HG03457 (cell line): Measurements from ENCODE around the gene PRKCE.

Experiments
- ATAC-seq: cut with Tn5 transposase; IDR thresholded peaks from one replicate; pipeline ENCODE4 v1.9.1; 2021; ENCODE audit warnings: moderate number of reproducible peaks; ENCODE audit not compliant: unreplicated experiment

The PRKCE gene

DNA sequence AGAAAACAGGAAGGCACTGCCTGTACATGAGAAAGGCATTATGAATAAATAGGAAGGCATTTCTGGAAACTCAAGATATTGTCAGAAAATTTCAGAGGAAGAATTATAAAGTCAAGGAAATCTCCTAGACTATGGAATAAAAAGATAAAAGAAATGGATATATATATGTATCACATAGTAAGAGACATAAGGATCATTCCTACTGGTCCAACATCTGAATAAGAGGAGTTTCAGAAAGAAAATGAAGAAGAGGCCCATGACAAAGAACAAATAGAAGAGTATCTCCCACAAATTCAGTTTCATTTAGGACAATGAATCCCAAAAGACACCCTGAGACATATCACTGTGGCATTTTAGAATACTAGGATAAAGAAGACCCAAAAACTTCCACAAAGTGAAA, 178.8 kb downstream of the PRKCE start:
- ATAC-seq: no peak

DNA sequence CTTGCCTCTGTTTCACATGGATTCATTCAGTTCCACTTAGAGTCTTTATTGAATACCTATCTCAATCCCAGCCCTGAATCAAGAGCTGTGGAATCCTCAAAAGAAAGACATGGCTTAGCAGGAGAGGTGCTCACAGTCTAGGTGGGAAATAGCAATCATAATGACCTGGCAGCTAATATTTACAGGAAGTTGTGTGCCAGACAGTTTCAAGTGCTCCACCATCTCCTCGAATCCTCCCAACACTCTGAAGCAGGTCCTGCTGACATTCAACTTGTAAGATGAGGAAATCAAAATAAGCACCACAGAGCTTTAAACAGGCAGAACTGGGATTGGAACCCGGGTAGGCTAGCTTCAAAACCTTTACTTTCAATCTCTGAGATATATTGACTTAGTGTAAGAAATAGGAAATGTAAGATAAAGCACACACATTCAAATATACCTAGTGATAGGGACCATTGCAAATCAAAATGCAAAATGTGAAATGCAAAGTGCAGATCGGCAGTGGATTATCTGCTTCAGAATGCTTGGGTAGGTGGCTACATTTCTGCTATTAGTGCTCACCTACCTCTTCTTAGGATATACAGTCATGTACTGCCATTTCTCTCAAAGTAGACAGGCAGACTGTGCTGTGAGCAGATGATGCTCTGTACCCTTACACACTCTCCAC, 182.0 kb downstream of the PRKCE start:
- no peak for ATAC-seq

DNA sequence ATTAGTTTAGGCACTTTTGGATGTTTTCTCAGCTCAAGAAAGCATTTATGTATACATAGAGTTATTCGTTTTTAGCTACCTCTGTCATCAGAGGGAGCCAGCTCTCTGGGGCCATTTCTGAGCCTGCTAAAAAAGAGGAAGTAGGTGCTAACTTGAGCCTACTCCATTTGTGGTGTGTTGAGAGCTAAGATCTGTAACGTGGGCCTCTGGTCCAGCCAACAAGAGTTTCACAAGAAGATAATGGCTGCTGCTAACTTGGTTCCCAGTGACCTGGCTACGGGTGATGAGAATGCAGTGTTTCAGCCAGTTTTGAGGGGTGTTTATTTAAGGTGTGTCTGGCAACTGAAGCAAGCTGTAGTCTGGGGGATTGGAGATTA, 182.5 kb downstream of the PRKCE start:
- no peak for ATAC-seq

DNA sequence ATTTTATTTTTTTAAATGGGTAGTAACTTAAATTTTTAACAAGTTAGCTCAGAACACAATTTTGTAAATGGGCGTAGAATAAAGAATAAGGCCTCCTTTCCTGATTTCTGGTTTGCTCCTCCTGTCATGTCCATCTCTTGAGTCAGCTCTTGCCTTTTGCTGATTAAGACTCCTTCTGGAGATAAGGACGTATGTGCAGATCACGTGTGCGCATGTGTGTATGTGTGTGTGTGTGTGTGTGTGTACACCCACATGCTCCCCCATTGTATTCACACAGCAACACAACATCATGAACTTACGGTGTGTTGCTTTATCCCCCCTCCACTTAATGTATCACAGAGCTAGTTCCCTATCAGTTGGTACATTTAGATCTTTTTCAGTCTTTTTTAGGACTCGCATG, 182.9 kb downstream of the PRKCE start:
- no peak for ATAC-seq

DNA sequence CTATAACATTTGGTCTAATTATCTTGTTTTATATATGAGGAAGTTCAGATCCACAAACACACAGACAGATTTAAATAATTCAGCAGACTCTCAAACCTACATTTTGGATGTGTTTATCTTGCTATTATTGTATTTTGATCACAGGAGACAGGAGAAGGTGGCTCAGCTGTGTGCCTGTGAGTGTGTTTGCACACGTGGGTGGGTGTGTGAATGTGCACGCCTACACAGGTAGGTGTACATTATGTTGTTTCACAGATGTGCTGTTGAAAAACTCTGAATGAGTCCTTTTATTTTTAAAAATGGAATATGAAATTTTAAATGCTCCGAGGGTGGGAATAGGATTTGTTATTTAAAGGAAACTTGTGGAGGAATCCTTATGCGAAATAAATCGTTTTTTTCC, 183.4 kb downstream of the PRKCE start:
- no peak for ATAC-seq

DNA sequence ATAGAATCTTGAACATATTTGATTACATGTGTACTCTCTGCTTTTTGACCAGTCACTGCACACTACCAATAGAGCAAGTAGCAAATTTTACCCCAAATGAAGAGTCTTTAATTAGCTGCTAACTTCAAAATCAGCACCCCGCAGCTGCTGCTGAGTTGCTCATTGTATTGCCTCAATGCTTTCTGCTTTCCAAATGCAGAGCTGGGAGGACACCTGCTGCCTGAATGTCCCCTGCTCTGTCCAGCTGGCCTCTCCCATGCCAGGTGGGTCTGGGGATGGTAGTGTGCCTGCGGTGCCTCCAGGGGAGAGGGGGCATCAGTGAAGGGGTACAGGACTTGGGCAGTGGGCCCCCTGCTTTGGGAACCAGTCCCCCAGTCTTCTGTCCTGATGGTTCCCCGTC, 184.8 kb downstream of the PRKCE start:
- no peak for ATAC-seq

DNA sequence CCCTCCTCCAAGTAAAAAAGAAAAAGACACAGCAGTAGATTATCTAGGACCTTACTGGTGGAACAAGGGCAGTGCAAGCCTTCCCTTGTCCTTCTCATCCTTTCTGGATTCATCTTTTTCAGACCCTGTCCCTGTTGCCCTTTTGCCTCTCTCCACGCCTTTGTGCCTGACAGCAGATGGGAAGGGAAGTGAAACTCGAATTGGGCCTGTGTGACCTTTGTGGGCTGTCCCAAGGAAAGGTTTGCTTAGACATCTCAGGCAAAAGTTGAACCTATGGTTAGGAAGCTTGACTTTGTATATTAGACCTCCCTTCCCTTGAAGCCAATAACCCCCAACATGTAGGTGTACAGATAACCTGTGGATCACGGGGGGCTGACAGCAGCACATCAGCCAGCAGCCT, 185.3 kb downstream of the PRKCE start:
- no peak for ATAC-seq

DNA sequence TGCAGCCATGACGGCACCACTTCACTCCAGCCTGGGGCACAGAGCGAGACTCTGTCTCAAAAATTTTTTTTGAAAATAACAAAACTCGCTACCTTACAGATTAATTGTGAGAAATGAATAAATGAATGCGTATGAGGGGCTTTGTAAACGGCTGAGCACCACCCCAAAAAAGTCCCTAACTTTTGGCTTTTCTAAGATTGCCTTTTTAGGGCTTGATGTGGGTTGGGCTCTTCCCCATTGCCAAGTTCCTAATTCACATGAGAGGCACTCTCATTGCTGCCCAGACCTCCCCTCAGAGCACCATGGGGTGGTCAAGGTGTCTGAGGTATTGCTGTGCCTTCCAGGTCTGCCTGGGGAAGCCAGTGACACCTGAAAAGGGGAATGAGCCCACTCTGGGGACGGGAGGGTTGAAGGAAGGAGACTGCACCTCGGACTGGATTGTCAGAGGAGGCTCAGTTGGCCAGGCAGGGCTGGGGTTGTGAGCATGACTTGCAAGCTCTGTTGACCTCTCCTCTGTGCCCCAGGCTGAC, 186.4 kb downstream of the PRKCE start:
- no peak for ATAC-seq

DNA sequence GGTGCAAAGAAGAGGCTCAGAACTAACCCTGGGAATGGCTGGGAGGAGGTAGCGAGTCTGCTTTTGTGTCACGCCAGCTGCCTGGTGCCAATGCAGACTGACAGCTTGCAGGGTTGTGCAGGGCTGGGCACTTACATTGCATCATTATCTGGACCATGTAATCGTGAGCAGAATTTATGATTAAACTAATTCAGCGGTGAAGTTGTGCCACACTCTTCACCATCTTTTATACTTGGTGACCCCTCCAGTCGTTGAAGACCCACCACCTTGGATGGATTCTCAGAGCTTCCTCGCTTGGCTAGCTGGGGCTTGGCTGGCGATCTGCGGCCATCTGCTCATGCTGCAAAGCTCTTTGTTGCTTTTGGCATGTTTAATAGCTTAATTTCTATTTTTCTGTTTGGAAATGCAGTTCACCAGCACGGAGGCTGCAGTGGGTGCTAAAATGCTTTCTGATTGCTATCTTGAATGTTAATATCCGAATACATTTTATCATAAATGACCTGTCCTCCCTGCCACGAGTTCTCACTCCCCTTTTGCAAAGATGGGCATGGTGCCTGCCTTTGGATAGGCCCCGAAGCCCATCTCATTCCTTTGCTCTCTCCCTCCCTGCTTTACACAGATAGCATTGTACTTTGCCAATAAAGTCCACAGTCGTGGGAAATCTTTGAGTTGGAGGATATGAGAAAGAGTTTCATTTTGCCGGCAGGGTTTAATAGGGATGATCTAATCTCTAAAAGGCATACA, 188.2 kb downstream of the PRKCE start:
- no peak for ATAC-seq

DNA sequence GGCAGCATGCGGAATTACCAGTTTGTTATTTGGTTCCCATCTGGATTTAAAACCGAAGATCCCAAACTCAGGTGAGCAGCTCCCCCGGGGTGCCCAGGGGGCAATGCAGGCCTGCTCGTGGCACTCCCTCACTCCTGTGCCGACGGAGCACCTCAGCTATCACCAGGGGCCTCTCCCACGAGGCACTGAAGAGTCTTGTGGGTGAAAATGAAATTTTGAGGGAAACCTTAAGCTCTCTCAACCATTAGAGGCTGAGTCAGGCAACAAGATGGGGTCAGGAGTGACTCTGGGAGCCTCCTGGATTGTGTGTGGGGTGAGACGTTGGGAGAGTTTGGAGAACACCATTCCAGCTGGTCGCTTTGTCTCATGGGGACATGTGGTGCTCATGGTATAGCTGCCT, 189.0 kb downstream of the PRKCE start:
- no peak for ATAC-seq

DNA sequence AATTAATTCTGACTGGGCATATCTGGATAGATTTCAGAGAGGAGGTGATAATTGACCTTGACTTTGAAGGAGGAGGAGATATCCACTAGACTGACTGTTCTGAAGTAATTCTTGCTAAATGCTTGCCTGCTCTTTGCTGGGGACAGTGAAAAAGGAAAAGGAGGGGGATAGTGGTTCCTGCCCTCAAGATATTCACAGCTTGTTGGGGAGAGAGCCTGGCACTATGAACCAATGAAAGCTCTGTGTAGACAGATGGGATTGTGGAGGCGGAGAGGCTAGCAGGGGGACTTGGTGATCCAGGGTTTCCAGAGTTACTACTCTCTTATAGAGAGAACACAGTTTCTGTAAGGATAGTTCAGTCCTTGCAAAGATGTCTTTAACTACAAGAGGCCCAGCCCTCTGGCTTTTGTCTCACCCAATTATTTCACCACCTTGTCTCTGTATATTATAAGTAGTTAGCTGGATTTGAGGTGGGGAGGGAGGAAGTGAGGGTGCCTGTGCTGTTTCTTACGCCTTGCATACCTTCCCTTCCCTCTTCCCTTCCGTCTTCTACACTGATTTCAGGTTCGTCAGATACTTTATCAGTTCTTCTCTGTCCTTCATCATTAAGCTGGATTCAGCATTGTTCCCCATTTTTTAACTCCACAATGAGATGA, 190.4 kb downstream of the PRKCE start:
- ATAC-seq: no peak

DNA sequence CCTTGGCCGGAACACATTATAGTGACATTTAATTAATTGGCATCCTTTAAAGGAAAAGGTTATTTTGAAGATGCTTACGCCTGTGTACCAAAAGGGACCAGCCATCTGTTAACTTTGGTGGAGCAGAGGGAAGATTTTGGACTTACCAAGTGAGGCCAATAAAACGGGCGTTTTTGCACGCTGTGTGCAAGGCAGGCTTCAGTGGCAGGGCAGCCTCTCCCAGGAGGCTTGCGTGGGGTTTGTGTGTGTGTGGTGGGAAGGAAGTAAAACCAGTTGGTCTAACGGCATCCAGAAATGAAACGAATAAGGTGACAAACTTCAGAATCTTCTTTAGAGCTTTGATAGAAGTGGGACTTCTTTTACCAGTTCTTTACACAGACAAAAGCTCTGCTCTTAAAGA, 191.7 kb downstream of the PRKCE start:
- ATAC-seq: no peak

DNA sequence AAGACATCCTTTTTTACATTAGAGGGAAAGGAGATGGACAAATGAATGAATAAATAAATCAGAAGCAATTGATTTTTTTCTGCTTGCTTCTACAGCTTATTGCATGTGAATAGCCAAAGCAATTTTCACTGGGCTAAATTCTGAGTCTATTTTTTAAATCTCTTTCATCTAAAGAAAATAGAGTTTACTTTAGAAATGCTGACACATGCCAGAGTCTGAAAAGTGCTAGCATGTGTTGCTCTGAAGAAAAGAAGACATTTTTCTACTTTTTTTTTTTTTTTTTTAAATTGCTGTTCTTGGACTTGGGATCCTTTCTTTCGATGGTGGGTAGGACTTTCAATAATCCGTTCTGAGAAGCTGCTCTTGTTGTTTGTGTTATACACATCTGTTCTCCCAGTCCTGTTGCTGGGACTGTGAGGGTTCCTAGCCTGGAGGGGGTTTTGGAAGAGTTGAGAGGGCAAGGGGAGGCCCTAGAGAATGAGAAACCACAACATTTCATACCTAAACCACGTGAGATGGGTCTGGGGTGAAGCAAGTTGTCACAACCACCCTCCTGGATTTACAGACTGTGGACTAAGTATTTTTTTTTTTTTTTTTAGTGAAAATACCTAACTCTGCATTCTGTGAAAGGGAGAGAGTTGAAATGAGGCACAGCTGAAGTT, 193.5 kb downstream of the PRKCE start:
- no peak for ATAC-seq

DNA sequence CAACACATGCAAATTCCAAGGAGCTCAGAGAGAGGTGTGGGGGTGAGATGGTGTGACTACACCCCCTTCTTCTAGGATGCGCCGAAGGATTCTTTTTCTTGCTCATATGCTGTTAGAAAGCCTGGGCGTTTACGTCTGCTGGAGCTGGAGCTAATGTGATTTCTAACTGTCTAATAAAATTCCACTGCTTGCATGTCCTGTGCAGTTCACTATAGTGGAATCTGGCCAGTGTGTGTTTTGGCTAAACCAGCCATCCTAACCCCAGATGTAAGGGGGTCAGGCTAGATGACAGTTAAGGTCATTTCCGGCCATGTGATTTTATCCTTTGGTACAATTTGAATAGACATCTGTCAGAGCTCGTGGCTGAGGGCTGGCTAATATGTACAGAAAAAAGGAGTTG, 194.1 kb downstream of the PRKCE start:
- no peak for ATAC-seq

DNA sequence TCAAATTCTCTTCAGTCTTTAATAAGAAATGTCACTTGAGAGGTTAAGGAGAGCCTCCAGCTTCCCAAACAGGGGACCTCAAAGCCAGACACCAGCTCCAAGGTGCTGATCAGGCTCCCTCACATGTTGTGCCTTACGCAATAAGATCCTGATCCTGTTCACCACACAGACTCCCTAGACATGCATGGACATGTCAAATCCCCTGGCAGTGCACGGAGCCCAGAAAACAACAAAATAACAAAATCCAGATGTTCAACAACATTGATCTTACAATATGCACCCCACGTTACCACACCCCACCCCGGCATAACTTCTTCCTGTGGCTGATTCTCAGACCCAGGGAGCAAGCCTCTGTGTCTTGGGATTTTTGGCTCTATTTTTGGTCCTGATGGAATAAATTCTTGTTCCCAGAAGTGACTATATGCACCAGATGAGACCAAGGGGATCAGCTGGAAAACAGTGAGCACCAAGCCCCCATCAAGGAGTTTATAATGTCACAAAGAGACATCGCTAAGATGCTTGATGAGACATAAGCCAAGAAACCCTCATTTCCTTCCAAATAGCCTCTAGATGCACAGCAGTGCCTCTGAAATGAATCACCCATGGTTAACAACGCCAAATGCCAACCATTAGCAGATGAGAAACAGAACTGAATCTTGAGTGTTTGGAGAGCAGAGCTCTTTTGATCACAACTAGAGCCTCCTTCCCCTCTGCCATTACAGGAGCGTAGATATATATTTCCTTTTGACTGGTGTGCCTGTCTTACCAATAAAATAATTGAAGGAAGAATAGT, 198.2 kb downstream of the PRKCE start:
- no peak for ATAC-seq

DNA sequence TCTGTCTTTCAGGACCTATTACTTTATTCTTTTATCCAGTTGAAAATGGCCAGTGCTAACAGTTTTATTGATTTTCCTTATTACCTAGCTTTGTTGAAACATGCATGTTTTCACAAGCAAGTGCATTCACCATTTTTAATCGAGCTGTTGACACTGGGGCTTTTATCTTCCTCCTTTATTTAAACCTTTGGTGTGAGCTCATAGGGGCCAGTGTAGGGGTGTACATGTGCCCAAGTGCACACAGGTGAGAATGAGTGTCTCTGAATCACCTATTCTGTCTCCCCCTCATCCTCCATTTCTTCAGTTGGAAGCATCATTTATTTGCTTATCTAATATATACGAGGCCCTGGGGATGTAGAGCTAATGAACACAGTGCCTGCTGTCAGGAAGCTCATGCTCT, 199.1 kb downstream of the PRKCE start:
- no peak for ATAC-seq

DNA sequence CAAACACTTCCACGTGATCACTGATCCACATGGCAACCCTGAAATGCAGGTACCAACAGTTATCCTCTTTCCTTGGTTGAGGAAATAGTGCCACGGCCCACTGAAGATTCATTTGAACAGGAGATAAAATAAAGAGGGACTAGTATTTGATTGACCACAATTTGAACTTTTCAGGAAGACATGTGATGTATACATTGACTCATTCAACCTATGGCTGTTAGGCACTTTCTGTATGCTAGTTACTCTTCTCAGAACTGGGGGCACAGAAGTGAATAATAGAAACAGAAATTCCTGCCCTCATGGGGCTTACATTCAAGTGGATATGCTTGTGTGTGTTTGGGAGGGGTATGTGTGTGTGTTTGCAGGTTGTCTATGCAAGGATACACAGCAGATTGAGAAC, 199.6 kb downstream of the PRKCE start:
- ATAC-seq: no peak

DNA sequence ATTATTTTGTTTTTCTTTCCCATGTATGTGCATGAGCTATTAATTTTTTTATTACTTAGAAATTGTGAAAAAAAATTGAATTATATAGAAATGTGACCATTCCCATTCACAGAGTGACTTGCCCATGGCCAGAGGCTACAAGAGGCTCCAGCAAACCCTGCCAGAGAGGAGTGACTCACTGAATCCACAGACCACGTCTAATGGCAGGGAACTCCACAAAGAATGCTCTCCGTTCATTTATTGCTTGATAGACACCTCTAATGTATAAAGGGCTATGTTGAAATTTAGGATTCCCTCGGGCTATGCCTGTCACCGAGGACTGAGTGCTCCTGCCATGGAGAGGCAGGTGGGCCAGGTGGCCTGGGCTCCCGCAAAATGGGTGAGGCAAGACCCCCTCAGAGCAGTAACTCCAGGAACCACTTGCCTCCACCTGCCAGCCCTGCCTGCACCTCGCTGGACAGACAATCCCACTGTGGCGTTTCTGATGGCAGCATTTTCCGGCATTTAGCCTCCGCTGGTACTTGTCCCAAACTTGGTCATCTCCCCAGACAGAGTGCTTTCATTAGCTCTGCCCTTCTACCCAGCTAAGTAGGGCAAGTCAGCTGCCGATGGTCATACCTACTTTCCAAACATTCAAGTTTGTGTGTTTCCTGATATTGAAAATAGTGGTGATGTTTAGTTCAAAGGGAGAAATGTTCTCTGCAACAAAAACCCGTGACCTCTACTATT, 200.3 kb downstream of the PRKCE start:
- no peak for ATAC-seq

DNA sequence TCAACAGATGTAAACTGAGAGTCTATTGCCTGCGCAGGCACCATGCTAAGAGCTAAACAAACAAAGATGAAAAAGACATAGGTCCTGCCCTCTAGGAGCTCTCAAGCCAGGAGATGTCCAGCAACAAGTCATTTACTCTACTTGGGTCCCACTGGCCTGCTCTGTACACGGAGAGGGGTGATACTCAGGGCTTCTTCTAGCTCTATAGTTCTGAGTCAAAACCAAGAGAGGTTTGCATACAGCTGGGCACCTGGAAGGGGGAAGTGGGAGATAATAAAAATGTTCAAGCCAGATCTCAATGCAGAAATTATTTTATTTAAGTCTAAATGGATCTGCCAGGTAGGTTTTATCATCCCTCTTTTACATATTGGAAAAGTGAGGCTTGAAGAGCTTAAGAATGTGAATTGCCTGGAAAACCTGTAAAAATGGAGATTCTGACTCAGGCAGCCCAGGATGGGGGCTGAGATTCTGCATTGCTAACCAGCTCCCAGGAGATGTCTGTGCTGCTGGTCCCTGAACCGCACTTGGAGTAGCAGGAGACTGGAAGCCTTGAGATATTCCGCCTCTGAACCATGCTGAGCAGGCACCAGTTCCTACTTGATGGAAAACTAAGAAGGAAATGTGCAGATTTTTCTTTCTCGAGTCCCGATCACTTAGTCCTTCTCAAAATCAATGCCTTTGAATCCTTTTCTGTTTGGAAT, 201.1 kb downstream of the PRKCE start:
- no peak for ATAC-seq

DNA sequence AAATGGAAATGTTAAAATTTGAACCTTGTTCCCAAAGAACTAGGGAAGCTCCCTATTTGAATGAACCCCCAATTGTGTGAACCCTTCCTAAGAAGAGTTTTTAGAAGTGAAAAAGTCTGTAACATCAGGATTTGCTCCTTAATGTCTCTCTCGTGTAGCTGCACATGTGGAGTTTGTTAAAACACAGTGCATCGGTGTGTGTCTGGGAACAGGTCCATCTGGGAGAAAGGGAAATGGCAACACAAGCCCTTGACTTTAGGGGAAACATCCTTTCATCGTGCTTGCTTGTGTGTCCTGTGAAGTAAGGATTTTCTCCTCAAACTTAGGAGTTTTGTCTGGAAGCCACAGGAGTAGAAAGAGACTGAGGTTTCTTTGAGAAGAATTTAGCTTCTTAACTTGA, 203.9 kb downstream of the PRKCE start:
- no peak for ATAC-seq
